OCI-LY1 (cell line): ENCODE measurements around the gene MTHFD1L.

Experiments
- EZH2 ChIP-seq: fragments of 200-600 bp; sonication (generic), shearing (Covaris generic); IDR thresholded peaks from 2 replicates; pipeline ENCODE4 v1.8.0; 2017; ENCODE audit warnings: borderline replicate concordance, mixed run types, mild to moderate bottlenecking, antibody characterized with exemption, low read length, moderate library complexity, mixed read lengths
- TF ChIP-seq, protein P1 (sequence below): fragments of 200-600 bp; sonication (generic), shearing (Covaris generic); IDR thresholded peaks from 2 replicates; pipeline ENCODE4 v1.5.1; 2017; ENCODE audit warnings: mild to moderate bottlenecking, antibody characterized with exemption, low read length, moderate library complexity, mixed read lengths

GRCh38 chr6:151052021-151052646 lies 186.6 kb downstream of the MTHFD1L start:
- TF ChIP-seq, protein P1, sequence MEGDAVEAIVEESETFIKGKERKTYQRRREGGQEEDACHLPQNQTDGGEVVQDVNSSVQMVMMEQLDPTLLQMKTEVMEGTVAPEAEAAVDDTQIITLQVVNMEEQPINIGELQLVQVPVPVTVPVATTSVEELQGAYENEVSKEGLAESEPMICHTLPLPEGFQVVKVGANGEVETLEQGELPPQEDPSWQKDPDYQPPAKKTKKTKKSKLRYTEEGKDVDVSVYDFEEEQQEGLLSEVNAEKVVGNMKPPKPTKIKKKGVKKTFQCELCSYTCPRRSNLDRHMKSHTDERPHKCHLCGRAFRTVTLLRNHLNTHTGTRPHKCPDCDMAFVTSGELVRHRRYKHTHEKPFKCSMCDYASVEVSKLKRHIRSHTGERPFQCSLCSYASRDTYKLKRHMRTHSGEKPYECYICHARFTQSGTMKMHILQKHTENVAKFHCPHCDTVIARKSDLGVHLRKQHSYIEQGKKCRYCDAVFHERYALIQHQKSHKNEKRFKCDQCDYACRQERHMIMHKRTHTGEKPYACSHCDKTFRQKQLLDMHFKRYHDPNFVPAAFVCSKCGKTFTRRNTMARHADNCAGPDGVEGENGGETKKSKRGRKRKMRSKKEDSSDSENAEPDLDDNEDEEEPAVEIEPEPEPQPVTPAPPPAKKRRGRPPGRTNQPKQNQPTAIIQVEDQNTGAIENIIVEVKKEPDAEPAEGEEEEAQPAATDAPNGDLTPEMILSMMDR: no peak
- no peak for TF ChIP-seq EZH2
